HG03196 (cell line): ENCODE measurements around the gene TRPM3.
"Not testable (repeated sequence)": the region's sequence is repeated elsewhere in the genome, so short reads cannot be mapped to it uniquely, and the experiment has no call there.

Experiments
- ATAC-seq: cut with Tn5 transposase; IDR thresholded peaks from one replicate; pipeline ENCODE4 v1.9.1; 2021; ENCODE audit not compliant: unreplicated experiment

The TRPM3 gene

GRCh38 chr9:71003346-71003745, 118.1 kb downstream of the TRPM3 start:
- no peak for ATAC-seq

- ATAC-seq = no peak
These were observed 119.5 kb downstream of the TRPM3 start for GRCh38 chr9:71001780-71002386.

- no peak for ATAC-seq
These were observed 122.5 kb downstream of the TRPM3 start for GRCh38 chr9:70998962-70999361.

GRCh38 chr9:70995511-70995910, 125.9 kb downstream of the TRPM3 start:
- no peak for ATAC-seq

GRCh38 chr9:70994582-70994981, 126.8 kb downstream of the TRPM3 start:
- ATAC-seq = no peak

GRCh38 chr9:70988551-70988950, 132.9 kb downstream of the TRPM3 start:
- ATAC-seq = no peak

- no peak for ATAC-seq
These were observed 133.4 kb downstream of the TRPM3 start for GRCh38 chr9:70987986-70988385.

- ATAC-seq = no peak
These were observed 134.4 kb downstream of the TRPM3 start for GRCh38 chr9:70986984-70987383.

GRCh38 chr9:70983723-70984295, 137.6 kb downstream of the TRPM3 start:
- no peak for ATAC-seq

- no peak for ATAC-seq
These were observed 140.1 kb downstream of the TRPM3 start for GRCh38 chr9:70981312-70981711.

GRCh38 chr9:70979966-70980365, 141.5 kb downstream of the TRPM3 start:
- no peak for ATAC-seq

- ATAC-seq = no peak
These were observed 143.3 kb downstream of the TRPM3 start for GRCh38 chr9:70978085-70978484.

- ATAC-seq = no peak
These were observed 145.6 kb downstream of the TRPM3 start for GRCh38 chr9:70975821-70976220.

- ATAC-seq = no peak
These were observed 149.7 kb downstream of the TRPM3 start for GRCh38 chr9:70971723-70972122.

- ATAC-seq = not testable (repeated sequence)
These were observed 155.0 kb downstream of the TRPM3 start for GRCh38 chr9:70966380-70966779.

GRCh38 chr9:70964861-70965260, 156.6 kb downstream of the TRPM3 start:
- ATAC-seq = no peak

GRCh38 chr9:70963554-70963953, 157.9 kb downstream of the TRPM3 start:
- ATAC-seq = no peak

GRCh38 chr9:70962761-70963440, 158.5 kb downstream of the TRPM3 start:
- ATAC-seq = no peak

GRCh38 chr9:70959366-70959765, 162.1 kb downstream of the TRPM3 start:
- no peak for ATAC-seq

- ATAC-seq = no peak
These were observed 166.8 kb downstream of the TRPM3 start for GRCh38 chr9:70954596-70955143.

- no peak for ATAC-seq
These were observed 167.3 kb downstream of the TRPM3 start for GRCh38 chr9:70954126-70954525.
